Astrocyte of the cerebellum (primary cell): ENCODE data around the gene GIGYF1.
"Not testable (repeated sequence)": the region's sequence is repeated elsewhere in the genome, so short reads cannot be mapped to it uniquely, and the experiment has no call there.

Experiments
- DNase-seq: peaks from one replicate; pipeline ENCODE4 v3.0.0-alpha.2; 2011; ENCODE audit warnings: low read depth
- H3K4me3 ChIP-seq: 2 replicates; pipeline ENCODE4 v1.5.1; 2011; ENCODE audit warnings: mild to moderate bottlenecking, low read depth, low read length, moderate library complexity
- in situ Hi-C: cut with HindIII; loops from 2 replicates; pipeline ENCODE4 v1.10.0; 2017; ENCODE audit warnings: low sequenced_read_pairs
- TF ChIP-seq, protein P1 (sequence below): IDR thresholded peaks from 2 replicates; pipeline ENCODE4 v1.5.1; 2012; ENCODE audit warnings: low read length, low read depth, moderate library complexity, mild to moderate bottlenecking; ENCODE audit errors: missing control alignments

The GIGYF1 gene

DNA sequence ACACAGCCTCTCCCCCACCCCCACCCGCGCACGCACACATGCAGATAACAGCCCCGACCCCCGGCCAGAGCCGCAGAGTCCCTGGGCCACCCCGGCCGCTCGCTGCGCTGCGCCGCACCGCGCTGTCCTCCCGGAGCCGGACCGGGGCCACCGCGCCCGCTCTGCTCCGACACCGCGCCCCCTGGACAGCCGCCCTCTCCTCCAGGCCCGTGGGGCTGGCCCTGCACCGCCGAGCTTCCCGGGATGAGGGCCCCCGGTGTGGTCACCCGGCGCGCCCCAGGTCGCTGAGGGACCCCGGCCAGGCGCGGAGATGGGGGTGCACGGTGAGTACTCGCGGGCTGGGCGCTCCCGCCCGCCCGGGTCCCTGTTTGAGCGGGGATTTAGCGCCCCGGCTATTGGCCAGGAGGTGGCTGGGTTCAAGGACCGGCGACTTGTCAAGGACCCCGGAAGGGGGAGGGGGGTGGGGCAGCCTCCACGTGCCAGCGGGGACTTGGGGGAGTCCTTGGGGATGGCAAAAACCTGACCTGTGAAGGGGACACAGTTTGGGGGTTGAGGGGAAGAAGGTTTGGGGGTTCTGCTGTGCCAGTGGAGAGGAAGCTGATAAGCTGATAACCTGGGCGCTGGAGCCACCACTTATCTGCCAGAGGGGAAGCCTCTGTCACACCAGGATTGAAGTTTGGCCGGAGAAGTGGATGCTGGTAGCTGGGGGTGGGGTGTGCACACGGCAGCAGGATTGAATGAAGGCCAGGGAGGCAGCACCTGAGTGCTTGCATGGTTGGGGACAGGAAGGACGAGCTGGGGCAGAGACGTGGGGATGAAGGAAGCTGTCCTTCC is 26.8 kb upstream of the GIGYF1 start:
- TF ChIP-seq, protein P1, sequence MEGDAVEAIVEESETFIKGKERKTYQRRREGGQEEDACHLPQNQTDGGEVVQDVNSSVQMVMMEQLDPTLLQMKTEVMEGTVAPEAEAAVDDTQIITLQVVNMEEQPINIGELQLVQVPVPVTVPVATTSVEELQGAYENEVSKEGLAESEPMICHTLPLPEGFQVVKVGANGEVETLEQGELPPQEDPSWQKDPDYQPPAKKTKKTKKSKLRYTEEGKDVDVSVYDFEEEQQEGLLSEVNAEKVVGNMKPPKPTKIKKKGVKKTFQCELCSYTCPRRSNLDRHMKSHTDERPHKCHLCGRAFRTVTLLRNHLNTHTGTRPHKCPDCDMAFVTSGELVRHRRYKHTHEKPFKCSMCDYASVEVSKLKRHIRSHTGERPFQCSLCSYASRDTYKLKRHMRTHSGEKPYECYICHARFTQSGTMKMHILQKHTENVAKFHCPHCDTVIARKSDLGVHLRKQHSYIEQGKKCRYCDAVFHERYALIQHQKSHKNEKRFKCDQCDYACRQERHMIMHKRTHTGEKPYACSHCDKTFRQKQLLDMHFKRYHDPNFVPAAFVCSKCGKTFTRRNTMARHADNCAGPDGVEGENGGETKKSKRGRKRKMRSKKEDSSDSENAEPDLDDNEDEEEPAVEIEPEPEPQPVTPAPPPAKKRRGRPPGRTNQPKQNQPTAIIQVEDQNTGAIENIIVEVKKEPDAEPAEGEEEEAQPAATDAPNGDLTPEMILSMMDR = no peak
- DNase-seq = no peak

DNA sequence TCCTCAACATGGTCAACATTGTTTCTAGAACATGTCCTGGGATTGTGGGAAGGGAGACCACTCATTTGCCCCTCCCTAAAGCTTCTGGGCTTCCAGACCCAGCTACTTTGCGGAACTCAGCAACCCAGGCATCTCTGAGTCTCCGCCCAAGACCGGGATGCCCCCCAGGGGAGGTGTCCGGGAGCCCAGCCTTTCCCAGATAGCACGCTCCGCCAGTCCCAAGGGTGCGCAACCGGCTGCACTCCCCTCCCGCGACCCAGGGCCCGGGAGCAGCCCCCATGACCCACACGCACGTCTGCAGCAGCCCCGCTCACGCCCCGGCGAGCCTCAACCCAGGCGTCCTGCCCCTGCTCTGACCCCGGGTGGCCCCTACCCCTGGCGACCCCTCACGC is 26.2 kb upstream of the GIGYF1 start, which contains the start of gene EPO:
EPO (plus strand) TSS at position 190 of the 392 bp plus-strand sequence. CDS start 513 bp downstream, outside the sequence.
- H3K4me3 ChIP-seq = no peak within 1 kb of the TSS
- in situ Hi-C loops = no loop called here
- TF ChIP-seq, protein P1 = no peak
- DNase-seq = no peak

More for the DNA sequence above, 26.8 kb upstream of the GIGYF1 start:
- no peak overlapping the region for H3K4me3 ChIP-seq
- in situ Hi-C loops = no loop called here

DNA sequence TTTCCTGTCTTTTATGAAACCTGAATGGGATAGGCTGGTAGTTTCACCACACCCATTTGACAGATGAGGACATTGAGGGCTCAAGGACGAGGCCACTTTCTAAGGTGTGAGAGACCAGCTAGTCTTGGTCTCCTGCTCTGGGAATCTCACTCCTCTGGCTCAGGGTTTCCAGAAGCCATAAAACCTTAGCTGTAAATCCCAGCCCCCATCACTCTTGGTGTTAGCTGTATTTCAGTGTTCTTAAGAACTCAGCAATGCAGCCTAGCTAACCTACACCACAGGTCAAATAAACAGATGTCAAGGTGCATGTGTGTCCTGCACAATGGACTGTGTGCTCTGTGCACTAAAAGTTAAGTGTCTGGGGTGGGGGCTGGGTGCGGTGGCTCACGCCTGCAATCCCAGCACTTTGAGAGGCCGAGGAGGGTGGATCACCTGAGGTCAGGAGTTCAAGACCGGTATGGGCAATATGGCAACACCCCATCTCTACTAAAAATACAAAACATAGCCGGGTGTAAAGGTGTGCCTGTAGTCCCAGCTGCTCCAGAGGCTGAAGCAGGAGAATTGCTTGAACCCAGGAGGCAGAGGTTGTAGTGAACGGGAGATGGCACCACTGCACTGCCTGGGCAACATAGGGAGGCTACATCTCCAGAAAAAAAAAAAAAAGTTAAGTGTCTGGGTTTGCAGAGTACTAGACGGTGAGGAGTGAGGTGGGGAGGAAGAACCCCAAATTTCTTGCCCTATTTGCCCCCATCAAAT is 25.7 kb upstream of the GIGYF1 start:
- in situ Hi-C loops = loop anchor here (10.0 kb wide), 1 partner anchor 115 kb away; no protein-coding TSS in a partner anchor
- TF ChIP-seq, protein P1 = peak; percentile 39
- no peak overlapping the region for H3K4me3 ChIP-seq
- DNase-seq = no peak

DNA sequence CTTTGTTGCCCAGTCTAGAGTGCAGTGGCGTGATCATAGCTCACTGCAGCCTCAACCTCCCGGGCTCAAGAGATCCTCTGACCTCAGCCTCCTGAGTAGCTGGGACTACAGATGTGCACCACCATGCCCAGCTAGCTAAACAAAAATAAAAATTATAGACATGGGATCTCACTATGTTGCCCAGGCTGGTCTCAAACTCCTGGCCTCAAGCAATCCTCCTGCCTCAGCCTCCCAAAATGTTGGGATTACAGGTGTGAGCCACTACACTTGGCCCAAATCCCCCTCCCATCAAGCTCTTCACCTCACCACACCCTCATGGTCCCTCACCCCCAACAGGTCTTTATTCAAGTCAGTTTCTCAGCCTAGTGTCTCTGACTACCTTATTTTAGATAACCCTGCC is 23.0 kb upstream of the GIGYF1 start:
- in situ Hi-C loops = loop anchor here (10.0 kb wide), 1 partner anchor 118 kb away; no protein-coding TSS in a partner anchor
- DNase-seq, H3K4me3 ChIP-seq: not testable (repeated sequence)

DNA sequence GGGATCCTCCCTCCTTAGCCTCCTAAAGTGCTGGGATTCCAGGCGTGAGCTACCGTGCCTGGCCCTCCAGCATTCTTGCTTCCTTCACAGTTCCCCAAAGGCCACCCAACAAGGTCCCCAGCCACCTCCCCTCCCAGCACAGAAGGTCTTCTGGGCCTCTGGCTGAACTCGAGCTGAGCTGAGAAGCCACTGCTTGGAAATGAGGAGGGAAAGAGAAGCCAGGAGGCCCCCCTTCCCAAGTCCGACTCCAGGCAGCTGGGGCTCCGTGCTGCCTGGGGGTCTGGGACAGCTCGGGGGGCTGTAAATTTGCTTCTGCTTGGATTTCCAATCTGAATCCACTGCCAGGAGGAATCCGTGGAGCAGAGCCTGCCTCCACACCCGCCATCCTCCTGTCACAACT is 20.7 kb upstream of the GIGYF1 start:
- TF ChIP-seq, protein P1 = no peak
- DNase-seq = no peak
- H3K4me3 ChIP-seq = no peak overlapping the region
- in situ Hi-C loops = loop anchor here (10.0 kb wide), 1 partner anchor 120 kb away; no protein-coding TSS in a partner anchor

DNA sequence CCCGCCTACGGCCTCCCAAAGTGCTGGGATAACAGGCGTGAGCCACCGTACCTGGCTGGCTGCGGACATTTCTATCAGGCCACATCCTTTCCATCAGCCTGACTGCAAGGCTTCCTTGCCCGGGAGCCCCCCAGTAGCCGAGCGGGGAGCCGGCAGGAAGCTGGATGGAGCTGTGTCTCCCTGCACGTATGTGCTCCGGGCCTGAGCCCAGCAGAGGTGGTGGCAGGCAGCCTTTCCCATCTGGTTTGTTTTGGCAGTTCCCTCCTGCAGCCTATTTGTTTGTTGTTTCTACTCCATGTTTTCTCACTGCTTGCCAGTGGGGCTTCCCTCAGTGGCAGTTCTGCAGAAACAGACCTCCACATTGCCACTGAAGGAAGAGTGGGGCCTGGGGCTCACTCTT is 17.3 kb upstream of the GIGYF1 start:
- in situ Hi-C loops = loop anchor here (10.0 kb wide), 1 partner anchor 123 kb away; no protein-coding TSS in a partner anchor
- TF ChIP-seq, protein P1 = no peak
- no peak for DNase-seq
- no peak overlapping the region for H3K4me3 ChIP-seq
